Stimulated activated CD4-positive, alpha-beta T cell treated with anti-CD3 and anti-CD28 coated beads, TNF-alpha, amount 100 ng/mL, for 48 hours (primary cell): ENCODE measurements around the gene SESN1.

Experiments used
- DNase-seq, 3 donors: peaks; one replicate each; pipeline ENCODE4 v3.0.0-alpha.2; 2020; ENCODE audit warnings: low read depth in 3 of 3

Gene SESN1

DNA sequence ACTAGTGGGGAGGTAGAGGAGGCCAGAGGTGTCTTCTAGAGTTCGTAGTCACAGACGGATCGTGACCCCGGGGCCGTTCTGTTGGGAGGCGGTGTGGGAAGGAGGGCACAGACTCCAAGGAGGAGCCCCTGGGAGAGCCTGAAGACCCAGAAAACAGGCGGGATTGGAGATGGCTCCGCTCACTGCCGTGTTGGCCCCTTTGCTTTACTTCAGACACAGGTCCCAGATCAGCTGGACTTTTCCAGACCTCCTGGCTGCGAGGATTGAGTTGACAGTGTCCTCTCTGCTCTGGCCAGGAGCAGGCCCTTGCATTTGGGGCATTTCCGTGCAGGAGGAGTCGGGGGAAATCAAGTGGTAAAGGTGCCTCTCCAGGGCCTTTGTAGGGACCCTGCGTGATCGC, 133.6 kb downstream of the SESN1 start:
- DNase-seq: no peak

DNA sequence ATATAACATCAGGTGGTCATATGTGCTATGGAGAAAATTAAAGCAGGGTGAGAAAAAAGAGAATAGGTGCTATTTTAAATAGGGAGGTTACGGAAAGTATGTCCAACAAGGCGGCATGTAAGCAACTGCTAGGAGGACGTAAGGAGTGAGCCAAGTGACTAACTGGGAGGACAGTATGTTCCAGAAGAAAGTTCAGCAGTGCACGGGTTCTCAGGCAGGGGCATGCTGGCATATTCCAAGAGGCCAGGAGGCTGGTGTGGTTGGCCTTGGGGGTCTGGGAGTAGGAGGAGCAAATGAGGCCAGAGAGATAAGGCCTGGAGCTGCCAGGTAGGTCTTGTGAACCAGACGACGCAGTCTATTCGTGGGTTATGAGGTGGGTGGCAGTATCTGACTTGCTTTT, 134.0 kb downstream of the SESN1 start:
- no peak for DNase-seq

DNA sequence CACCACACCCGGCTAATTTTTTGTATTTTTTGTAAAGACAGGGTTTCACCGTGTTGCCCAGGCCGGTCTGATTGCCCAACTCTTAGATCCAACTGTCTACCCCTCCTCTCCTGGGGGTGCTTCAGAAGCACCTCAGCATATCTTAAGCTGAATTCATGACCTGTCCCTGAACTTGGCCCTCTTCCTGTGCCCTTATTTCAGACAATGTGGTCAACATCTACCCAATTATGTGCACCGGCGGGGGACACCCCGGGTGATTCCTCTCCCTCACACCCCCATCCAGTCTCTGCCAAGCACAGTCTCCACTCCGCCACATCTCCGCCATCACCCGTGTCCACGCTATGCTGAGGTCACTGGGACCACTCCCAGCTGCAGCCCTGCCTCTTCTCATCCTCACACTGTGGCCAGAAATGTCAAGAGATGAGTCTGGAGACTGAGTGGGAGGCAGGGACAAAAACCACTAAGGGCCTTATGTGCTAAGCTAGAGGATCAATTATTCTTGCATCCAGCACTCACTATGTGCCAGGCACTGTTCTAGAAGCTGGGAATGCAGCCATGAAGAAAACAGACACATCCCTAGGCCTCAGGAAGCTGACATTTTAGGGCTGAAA, 134.6 kb downstream of the SESN1 start:
- no peak for DNase-seq

DNA sequence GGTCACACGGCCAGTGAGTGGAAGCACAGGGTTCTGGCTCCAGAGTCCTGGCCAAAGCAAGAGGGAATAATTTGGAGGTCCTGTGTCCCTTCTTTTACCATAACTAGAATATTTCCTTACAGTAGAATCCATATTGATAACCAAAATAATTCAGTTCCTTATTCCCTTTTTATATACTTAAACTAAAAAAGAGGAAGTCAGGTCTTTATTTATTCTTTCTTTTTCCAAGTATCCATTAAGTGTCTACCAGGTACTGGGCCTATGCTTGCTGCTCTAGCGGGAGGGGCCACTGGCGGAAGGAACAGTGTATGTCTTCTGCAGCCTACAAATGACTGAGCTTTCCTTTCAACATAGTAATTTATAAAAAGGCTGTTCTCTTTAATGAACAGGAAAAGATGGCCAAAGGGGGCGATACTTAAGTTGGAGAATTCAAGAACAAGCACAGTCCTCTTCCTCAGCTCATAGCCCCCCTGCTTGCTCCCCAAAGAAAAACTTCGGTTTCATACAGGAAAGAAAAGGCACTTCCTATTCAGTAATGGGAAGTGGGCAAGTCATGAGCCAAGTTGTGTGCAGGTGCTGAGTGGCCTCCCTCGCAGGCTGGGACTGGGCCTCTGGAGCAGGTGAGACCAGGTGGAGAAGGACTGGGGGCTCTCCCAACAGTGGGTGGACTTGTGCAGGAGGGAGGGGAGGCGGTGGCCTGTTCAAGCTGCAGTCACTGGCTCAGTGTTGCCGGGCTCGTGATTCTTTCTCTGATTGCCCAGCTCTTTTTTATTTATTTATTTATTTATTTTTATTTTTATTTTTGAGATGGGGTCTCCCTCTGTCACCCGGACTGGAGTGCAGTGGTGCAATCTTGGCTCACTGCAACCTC, 135.5 kb downstream of the SESN1 start:
- no peak for DNase-seq

DNA sequence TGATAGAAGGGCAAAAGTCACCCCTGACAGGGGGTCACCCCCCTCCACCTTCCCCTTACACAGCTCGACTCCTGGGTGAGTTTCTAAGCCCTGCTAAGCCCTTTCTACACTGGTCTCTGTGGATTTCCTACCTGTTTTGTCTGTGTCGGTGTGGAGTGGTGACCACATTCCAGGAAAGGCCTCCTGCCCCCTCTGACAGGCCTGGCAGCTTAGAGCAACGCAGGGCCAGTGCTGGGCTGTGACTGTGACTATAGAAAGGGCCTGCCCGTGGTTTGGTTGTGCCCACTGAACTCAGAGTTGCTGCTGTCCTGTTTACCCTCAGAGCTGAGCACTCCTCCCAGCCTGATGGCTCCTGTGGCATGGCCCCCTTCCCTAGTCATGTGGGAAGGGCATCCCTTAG, 137.4 kb downstream of the SESN1 start:
- no peak for DNase-seq

DNA sequence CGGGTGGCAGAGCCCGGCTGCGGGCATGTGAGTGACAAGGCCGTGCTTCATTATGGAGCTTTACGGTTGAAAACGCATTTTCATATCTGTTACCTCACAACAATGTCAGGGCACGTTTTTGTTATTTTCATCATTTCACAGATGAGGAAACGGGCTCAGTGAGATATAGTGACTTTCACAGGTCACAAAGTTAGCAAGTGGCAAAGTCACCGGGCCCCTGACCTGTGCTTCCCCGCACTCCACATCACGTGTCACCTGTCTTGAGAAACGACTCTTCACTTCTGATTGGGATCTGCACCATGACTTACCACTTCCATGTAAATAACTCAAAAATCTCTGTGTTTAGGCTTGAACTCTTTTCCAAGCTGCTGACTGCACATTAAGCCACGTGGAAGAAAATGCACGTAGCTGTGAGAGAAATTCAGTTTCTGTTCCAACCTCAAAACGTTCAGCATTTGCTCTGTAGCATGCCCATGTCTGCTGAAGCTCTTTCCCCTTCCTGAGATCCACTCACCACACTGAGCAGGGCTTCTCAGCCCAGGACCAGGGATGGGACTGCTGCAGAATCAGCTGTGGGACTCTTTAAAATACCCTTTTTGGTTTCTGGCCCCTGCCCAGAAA, 139.2 kb downstream of the SESN1 start:
- no peak for DNase-seq

DNA sequence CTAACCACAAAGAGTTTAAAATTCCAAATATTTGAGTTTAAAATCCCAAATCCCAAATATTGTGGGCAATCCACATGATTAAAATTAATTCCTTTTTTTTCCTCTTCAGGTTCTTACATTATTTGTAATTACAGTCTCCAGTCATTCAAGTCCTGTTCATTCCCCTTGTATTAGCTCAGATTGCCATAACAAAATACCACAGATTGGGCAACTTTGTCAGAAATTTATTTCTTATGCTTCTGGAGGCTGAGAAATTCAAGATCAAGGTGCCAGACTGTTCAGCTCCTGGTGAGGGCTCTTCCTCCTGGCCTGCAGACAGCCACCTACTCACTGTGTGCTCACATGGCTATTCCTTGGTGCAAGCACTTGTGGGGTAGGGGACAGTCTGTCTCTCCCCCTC, 141.0 kb downstream of the SESN1 start:
- DNase-seq: no peak

DNA sequence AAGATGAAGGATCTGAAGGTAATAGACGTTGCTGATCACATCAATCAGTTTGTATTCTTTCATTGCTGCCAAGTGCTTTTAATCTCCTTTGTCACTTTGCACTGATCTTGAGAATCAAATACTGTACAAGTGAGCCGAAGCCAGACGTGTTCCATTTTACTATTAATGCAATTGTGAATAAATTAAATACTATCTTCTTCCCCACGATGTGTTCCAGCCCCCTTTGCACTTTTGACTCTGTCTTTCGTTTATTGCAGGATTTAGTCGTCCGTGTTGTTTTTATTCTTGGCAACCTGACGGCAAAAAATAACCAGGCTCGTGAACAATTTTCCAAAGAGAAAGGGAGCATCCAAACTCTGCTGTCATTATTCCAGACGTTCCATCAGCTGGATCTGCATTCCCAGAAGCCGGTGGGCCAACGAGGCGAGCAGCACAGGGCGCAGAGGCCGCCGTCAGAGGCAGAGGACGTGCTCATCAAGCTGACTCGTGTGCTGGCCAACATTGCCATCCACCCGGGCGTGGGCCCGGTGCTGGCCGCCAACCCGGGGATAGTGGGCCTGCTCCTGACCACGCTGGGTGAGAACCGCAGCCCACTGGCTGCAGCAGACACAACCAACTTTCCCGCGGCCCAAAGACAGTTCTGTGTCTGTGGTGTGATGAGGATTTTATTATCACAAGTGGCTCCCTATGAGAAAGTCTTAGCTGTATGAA, 141.7 kb downstream of the SESN1 start:
- no peak for DNase-seq

DNA sequence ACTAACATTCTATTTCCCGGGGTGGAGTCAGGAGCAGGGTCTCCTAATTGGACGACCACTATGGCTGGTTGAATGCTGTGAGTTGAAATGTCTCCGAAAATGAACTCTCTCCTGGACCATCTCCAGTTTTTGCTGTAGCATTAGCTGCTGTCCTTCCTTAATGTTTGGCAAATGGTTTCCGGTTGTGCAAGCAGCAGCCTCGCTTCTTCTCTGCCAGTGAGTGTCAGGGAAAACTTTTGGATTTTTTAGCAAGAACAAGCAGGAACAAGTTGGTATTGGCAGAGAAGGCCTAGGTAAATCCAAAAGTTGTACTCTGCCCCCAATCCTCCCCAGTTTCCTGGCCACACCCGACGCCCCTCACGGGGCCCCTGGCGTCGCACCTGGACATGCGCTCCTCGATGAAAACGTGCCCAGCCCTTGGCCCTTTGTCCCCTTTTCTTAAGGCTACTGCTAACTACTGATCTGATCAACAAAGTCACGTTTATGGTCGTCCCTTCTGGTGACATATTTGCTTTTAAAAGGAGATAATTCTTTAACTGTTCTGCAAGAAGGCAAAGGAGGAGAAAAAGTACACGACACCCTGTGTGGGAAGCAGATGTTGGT, 143.2 kb downstream of the SESN1 start:
- no peak for DNase-seq

DNA sequence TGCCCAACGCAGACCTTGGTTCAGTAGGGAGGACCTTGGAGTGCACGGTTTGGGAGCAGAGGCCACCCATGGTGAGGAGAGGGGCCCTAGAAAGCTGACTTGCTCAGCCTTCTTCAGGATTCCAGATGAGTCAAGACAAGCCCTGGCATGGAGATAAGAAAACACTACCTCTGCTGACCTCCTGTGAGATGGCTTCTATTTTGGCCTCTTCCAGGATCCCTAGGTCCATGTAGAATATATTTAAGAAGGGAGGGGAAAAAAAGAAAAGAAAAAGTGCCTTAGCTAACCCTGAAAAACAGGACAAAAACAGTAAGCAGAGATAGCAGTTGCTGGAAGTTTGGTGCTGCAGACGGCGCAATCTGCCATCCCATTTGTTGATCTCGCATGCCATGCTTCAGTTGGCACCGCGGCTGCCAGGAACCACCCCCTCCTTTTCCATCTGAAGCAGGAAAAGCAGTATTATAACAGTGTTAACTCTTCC, 146.4 kb downstream of the SESN1 start:
- DNase-seq: no peak

DNA sequence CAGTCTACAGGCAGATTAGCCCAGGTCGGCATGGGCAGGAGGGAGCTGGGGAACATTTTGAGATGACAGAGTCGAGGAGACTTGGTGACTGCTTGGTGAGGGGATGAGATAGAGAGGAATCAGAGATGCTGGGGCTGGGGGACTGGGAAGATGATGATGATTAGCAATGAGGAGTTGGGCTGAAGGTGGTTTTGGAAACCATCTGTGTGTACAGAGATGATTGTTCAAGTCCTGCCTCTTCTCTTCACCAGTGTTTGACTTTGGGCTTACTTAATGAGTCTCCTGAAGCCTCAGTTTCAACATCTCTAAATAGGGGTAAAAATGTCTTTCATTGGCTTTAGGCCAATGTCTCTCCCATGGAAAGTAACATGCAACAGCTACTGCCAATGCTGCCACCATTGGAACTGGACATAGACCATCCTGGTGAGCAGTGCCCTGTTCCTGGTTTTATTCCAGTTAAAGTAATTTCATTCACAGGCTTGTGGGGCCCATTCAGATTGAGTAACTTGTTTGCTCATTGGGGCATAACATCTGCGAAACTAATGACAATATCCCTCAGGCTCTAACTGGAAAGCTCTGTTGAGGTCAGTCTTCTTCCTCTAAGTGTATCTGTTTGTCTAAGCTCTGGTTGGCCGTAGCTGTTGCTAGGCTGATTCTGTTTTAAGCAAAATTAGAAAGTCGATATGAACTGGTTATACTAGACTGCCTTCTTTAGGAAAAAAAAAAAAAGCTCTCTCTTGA, 147.4 kb downstream of the SESN1 start:
- no peak for DNase-seq

DNA sequence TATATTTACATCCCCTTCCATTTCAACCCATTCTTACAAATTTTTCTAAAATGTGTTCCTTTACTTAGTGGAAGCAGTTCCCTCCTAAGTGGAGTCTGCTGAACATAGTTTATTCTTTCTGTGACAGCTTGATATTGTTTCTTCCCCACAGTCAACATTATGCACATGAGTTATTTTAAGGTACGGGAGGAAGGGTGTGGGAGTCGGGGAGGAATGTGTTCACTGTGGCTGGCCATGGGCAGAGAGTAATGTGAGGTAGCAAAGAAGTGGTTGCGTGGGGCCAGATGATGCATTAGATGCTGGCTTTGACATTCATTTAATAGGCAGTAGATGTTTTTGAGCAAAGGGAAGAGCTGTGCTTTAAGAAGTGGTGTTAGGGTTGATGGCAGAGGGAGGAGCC, 148.0 kb downstream of the SESN1 start:
- DNase-seq: no peak

DNA sequence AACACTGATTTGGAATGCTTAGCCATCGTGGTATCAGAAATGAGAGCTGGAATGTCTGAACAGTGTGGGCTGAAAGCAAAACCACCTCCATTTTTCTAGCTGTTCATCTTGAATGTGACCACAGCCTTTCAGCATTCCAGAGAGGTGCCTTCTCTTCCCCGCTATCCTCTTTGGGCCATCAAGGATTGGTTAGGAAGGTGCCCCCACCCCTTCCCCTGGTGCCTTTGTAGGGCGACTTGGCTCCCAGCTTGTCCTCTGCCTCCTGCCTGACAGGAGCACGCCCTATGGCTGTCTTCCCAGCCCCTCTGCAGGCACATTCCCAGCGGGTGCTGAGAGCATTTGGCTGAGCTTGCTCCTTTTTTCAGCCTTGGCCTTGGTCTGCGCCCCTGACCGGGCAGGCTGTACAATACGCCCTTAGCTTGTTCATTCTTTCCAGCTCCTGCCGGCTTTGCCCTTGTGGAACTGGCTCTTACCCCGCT, 148.9 kb downstream of the SESN1 start:
- DNase-seq: no peak

DNA sequence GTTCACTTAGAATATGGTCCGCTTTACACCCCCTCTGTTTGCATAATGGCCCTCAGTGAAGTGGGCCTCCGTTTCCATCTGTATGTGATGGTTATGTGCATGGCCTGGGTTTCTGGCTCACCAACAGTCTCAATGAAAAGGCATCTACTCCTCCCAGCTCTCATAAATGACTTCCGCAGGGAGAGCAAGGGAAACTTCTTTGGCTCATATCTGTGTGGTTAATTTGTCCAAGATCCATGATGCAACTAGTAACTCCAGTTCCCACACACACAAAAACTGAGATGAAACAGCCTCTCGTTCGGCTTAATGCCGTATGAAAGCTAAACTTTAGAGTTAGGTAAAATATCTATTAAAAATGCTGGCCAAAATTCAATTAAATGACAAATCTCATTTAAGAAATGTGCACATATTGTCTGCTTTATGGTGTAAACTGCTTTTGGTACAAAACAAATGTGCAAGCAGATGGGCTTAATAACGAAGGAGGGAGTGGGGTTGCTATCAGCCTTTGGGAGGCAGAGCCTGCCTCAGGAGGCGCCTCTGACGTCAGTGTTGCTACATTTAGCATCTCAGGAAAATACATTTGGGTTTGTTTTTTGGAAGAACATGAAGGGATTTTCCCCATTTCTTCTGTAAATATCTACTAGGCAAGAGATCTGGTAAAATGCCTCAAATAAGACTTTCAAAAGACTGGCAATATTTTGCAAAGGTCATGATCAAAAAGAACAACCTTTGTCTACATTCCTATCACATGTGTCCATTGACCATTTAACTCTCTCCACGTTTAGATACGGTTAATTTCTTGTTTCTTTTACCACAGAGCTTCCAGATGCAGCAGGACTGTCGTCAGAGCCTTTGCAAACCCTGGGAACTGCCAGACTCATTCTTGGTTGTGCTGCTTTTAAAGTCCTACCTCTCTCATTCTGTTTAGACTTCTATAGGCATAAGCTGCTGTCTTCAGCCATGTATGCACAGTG, 149.7 kb downstream of the SESN1 start:
- no peak for DNase-seq

DNA sequence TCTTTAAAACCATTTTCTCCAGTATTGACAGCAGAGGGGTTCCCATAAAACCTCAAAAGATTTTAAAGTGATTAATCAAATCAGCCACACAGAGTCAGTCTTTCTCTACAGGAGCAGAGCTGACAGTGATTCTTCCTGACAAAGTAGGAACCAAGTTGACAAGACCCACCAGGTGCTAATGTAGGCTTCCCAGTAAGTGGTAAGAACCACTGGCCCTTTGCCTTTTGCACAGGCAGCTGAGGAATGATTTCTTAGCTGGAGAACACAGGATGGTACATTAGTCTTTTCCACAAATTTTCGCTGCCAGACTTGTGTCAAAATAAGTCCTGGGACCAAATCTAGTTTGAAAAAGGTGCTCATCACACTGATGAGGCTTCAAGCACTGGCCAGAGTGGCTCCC, 150.6 kb downstream of the SESN1 start:
- no peak for DNase-seq

DNA sequence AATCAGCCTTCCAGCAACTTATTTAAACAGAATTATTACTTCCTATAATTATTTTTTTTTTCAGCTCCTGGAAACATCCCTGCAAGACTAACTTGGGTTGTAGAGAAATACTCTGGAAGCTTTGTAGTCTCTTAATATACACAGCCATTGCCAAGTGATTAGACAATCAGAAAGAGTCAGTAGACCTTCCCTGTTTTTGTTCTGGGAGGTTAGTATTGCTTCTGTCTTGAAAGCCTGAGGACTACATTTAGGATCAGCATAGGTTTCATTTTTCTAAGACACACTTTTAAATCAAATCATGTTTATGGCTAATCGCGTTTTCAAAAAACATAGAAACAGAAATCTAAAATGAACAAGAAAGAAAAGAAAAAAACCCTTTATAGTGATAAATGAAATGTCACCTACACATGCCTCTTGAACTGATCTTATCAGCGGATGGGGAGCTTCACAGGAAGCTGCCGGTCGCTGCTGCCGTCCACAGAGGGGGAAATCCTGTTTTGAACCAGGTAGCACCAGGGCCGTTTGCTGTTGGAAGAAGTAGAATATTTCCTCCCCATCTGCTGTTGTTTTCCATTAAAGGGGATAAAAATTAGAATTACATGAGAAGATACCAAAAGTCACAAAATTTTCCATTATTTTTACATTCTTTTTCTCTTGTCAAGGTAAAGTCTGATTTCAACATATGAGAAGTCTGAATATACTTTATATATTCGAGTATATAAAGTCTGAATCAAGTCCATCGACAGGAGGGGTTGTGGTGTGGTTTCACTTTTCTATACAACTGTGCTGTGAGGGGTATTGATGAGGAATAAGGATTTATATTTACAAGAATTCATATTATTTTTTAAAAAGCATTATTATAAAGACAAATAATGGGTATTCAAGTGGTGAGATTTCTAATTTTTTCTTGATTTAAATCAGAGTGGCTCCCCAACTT, 151.8 kb downstream of the SESN1 start:
- DNase-seq: peak in 1 of 3 donors; percentile 27

DNA sequence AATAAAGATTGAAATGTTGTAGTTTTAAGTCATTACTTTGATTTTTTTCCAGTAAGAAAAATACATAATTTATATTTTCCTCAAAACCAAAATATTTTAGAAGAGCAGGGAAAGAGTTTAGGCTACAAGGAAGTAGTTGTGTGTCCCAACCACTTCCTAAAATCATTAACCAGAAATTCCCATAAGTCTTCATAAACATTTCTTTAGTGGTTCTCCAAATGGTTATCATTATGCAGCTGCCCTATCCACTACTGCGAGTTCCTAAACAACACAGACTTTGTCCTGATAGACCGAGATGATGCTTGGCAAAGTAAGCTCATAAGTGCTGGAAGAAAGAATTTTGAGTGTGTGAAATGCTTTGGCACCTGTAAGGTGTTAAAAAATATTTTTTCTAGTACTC, 152.8 kb downstream of the SESN1 start:
- DNase-seq: no peak

DNA sequence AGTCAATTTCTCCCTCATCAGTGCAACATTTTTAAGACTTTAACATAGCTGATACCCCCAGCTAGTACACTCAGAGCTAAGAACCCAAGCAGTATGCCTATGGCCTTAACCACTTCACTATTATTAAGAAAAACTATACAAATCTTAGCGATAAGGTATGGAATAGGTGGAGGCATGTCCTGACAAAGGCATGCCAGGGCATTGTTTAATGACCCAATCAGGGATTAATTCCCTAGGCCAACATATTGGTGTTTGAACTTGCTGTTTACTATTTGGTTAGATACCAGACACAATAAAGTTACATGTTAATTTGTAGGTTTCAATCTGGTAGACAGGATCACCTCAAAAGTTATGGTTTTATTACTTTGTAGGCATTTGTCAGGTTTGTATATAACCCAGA, 153.4 kb downstream of the SESN1 start:
- DNase-seq: no peak

DNA sequence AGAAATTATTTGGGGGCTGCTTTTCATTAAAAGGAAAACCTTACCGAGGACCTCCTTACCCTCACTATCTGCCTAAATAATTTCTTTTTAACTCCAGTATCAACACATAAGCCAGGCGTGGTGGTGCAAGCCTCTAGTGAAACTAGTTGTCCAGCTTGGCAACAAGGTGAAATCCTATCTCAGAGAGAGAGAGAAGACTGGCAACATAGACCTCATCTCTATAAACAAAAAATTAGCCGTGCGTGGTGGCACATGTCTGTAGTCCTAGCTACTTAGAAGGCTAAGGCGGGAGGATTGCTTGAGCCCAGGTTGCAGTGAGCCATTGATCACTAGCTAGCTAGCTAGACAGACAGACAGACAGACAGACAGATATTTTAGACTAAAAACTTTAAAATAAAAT, 153.9 kb downstream of the SESN1 start:
- no peak for DNase-seq
